ENCODE data around the gene CEP72. TPM values are rescaled to one million over a fixed set of nuclear protein-coding genes. Genes with fewer than 3 reads are reported as not detected.
A peak's percentile ranks its signal among the peaks of the same experiment; 100 is the strongest.
"Not testable (repeated sequence)": the region's sequence is repeated elsewhere in the genome, so short reads cannot be mapped to it uniquely, and the experiment has no call there.

The CEP72 gene
- total RNA-seq, 2 donors from 2014 or later: 24.8 to 44.2 TPM

DNA sequence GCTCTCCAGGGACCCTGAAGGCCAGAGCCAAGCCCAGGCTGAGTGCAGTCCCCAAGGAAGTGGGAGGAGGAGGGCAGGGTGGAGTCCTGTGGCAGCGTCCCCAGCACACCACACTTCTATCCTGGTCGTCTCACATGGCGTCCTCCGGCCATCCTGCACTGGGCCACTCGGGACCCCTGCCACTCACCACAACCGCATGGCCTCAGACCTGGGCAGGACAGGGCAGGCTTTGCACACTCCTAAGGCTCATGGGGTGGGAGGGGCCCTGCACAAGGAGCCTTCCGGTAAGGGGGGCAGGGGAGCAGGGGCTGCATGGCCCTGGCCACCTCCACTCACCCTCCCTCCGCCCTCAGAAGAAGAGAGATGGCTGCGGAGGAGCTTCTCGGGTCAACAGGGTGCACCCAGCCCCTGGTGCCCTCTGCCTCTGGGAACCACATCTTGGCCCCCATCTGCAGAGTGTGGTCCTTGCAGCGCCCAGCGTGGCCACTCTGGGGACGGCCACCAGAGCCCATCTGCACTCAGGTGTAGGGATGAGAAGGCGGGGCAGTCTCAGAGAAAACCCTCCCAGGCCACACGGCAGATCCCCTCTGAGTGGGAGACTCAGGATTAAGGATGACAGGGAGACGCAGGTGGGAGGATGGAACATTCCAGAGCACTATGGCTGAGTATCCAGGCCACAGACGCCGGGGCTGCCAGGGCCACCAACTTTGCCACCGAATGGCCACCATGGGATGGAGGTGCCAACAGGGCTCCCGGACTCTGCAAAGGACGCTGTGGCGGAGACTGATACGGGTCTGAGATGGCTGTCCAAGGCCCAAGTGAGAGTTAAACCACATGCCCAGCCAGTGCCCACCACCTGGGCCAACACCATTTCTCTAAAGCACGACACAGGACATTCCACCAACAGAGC lies 73.4 kb downstream of the CEP72 start:
- ATAC-seq (no peak), DNase-seq (ENCODE audit: low spot score in 2 of 2) (peak in 1 of 2 donors; percentile 33)
- Mint-ChIP-seq H3K27ac (no peak overlapping the region), H3K36me3 (no peaks in the 10 kb centered on the region), H3K9me3 (no peaks in the 10 kb centered on the region)

DNA sequence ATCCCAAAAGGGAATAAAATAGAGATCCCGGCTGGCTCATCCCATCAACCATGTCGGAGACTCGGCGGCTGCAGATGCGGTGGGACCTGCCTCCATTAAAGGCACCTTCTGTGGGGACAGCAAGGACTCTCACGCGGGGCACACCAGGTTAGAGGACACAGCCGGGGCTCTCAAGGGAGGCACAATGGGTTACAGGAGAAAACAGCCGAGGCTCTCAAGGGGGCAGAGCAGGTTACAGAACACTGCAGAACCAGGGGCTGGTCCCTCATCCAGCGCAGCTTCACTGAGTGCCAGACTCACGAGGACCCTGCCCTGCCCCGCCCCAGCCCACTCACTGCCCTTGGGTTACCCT lies 74.0 kb downstream of the CEP72 start:
- not testable (repeated sequence) for ATAC-seq; H3K36me3 Mint-ChIP-seq; H3K9me3 Mint-ChIP-seq; DNase-seq (ENCODE audit: low spot score in 2 of 2); H3K27ac Mint-ChIP-seq

DNA sequence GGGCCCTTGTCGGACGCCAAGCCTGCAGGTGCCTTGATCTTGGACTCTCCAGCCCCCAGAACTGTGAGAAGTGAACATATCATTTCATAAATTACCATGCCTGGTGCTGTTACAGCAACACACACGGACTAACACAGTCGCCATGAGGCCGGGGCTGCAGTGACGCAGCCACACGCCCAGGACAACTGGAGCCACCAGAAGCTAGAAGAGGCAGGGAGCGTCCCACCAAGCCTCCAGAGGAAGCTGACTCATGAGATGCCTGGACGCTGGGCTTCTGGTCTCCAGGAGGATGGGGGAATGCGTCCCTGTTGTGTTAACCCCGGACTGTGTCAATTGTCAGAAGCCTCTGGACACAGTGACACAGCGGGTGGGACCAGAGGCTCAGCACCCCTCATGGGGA lies 74.8 kb downstream of the CEP72 start:
- not testable (repeated sequence) for H3K27ac Mint-ChIP-seq; H3K36me3 Mint-ChIP-seq; DNase-seq (ENCODE audit: low spot score in 2 of 2); H3K9me3 Mint-ChIP-seq; ATAC-seq

DNA sequence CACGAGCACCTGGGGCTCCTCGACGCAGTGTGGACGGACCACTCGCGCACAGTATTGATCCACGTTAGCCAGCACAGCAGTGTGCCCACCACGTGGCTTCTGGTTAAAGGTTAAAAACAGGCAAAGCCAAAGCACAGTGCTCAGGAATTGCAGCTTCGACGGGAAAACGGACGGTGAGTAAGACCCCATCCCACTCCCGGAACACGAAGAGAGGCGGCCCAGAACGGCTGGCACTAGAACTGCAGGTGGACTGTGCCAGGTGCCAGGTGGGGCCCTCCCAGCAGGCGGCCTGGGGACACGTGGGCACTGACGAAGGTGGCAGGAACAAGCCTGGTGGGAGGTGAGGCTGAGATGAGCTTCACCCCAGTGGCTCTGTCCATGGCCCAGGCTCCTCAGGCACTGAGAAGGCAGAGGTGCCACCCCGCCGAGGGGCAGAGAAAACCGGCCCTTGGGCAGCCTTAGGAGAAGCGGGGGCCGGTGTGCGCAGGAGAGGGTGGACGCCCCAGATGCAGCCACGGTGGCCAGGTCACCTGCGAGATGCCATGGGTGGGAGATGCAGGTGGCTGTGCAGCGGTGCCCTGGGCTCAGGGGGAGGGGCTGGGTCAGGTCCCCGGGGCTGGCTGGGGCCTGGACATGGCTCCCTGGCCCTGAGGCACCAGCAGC lies 76.3 kb downstream of the CEP72 start:
- not testable (repeated sequence) for H3K27ac Mint-ChIP-seq; ATAC-seq; H3K36me3 Mint-ChIP-seq; DNase-seq (ENCODE audit: low spot score in 2 of 2); H3K9me3 Mint-ChIP-seq

DNA sequence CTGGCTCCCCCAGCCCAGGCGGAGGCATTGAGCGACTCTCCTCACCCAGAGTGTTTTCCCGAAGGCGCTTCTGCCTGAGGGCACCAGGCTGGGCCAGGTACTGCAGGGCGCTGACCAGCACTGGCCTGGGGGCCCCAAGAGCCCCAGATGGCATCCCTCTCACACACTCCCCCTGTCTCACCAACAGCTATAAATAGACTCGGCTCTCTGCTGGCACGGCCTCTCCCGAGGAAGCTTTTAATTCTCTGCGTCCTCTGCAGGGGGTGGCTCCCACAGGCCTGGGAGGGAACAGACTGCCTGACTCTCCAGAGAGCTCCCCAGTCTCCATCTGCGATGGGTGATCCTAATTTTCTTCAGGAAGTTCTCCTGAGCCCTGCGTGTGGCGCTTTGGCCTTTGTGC lies 78.2 kb downstream of the CEP72 start:
- H3K27ac Mint-ChIP-seq; ATAC-seq; H3K36me3 Mint-ChIP-seq; H3K9me3 Mint-ChIP-seq; DNase-seq (ENCODE audit: low spot score in 2 of 2): not testable (repeated sequence)

DNA sequence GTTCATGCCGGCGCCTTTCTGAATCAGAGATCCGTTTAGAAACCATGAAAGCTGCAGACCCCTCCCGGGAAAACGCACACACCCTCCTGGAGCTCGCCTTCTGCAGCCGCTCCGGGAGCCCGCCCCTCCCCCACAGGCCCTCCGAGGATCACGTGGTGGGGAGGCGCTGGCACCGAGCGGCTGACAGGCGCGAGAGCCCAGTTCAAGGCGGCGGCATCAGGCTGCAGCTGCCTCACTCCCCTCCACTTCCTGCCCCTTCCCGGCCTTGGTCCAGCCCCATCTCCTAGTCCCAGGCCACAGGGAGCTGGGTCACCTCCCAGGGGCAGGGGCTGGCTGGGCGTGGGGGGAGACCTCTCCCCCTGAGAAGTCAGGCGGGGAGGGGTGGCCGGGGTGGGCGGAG lies 78.9 kb downstream of the CEP72 start:
- not testable (repeated sequence) for H3K36me3 Mint-ChIP-seq; H3K9me3 Mint-ChIP-seq; DNase-seq (ENCODE audit: low spot score in 2 of 2); H3K27ac Mint-ChIP-seq; ATAC-seq

DNA sequence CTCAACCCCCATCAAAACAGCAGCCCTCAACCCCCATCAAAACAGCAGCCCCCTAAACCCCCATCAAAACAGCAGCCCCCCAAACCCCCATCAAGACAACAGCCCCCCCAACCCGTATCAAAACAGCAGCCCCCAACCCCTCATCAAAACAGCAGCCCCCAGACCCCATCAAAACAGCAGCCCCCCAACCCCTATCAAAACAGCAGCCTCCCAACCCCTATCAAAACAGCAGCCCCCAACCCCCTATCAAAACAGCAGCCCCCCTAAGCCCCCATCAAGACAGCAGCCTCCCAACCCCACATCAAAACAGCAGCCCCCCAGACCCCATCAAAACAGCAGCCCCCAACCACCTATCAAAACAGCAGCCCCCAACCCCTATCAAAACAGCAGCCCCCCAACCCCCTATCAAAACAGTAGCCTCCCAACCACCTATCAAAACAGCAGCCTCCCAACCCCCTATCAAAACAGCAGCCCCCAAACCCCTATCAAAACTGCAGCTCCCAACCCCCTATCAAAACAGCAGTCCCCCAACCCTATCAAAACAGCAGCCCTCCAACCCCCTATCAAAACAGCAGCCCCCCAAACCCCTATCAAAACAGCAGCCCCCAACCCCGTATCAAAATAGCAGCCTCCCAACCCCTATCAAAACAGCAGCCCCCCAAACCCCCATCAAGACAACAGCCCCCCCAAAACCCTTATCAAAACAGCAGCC lies 79.8 kb downstream of the CEP72 start:
- H3K9me3 Mint-ChIP-seq: no peaks in the 10 kb centered on the region
- no peak overlapping the region for H3K27ac Mint-ChIP-seq
- ATAC-seq (no peak), DNase-seq (ENCODE audit: low spot score in 2 of 2) (no peak)
- H3K36me3 Mint-ChIP-seq: no peaks in the 10 kb centered on the region

DNA sequence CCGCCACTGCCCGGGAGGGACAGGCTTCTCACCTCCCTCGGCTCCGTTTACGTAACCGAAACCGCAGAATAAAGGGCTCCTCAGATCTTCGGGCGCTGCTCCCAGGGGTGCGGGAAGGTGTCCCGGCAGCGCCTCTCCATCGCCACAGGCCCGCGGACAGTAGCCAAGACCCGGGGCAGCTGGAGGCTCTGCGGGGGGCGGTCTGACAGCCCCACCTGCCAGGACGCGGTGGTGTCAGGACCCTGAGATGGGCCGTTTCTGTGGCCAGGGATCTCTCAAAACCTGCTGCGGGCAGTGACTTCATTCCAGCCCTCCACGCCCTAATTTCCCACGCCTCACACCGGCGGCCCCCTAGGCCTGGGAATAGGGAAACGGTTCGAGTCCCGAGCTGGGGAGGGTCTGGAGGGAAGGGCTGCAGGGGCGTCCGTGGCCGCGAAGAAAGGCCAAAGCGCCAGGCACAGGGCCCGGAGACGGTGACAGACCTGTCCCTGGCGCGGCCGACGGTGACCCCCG lies 80.4 kb downstream of the CEP72 start:
- H3K27ac Mint-ChIP-seq; H3K36me3 Mint-ChIP-seq; DNase-seq (ENCODE audit: low spot score in 2 of 2); H3K9me3 Mint-ChIP-seq: not testable (repeated sequence)
- ATAC-seq: peak; percentile 8 to 11

DNA sequence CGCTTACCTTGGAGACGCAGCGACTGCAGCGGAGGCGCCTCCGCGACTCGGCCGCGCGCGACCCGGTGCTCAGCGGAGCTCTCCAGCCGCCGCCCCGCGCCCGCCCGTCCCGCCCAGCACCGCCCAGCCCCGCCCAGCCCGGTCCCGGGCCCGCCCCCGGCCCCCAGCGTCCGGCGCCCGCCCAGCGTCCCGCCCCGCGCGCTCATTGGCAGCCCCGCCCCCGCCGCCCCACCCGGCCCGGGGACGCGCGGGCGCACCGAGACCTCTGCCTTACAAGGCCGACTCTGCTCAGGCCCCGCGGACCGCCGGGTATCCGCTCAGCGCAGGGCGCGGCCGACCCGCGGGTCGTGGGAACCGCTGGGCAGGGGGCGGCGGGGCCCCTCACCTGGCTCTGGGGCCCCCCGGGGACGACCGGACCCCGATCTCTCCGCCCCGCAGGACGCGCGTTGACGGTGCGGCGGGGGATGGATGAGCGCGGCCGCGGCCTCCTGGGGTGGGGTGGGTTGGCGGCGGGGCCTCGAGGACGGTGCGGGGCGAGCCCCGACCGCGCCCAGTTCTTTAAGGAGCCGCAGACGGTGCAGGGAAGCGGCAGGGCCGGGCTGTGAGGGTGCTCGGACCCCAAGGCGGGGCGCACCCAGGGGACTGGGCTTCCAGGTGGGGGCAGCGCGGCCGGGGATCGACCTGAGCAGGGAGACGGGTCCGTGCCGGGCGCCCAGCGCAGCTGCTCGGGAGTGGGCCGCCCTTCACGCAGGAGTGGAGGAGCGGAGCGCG lies 81.3 kb downstream of the CEP72 start, which contains the start of gene TPPP:
TPPP (minus strand) TSS at position 82 of the 771 bp plus-strand sequence. CDS start 15,292 bp downstream, outside the sequence.
- peak; percentile 86 to 91 for ATAC-seq
- H3K9me3 Mint-ChIP-seq, H3K27ac Mint-ChIP-seq, H3K36me3 Mint-ChIP-seq: not testable (repeated sequence)
- peak in 1 of 2 donors; percentile 72 for DNase-seq (ENCODE audit: low spot score in 2 of 2)

DNA sequence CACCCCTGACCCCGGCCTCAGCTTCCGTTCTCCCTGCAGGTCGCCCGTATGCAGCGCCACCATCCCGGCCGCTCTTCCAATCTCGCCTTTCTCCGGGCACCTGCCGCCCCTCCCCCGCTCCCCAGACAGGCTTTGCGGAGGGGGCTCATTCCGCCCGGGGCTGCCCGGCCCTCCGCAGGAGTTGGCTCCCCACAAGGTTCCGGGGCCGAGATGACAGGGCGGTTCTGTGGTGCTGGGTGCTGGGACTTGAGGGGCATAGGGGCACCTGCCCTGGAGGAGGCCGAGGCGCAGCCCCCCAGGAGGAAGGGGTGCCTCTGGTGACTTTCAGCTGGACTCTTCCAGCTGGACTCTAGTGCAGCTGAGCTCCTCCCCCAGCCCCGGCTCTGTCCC lies 81.9 kb downstream of the CEP72 start:
- not testable (repeated sequence) for ATAC-seq; H3K9me3 Mint-ChIP-seq; H3K27ac Mint-ChIP-seq; DNase-seq (ENCODE audit: low spot score in 2 of 2); H3K36me3 Mint-ChIP-seq

DNA sequence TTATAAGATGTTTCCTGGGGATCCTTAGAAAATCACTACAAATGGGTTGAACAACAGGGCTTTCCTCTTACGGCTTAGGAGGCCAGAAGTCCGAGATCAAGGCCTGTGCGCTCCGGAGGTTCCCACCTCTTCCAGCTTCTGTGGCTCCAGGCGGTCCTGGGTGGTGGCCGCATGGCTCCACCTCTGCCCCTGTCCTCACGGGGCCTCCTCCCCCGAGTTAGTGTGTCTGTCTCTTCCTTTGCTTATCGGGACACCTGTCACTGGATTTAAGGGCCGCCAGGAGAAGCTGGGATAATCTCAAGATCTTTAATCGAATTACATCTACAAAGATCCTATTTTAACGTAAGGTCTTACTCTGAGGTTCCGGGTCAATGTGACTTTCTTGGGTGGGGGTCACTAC lies 83.3 kb downstream of the CEP72 start:
- DNase-seq (ENCODE audit: low spot score in 2 of 2); ATAC-seq; H3K27ac Mint-ChIP-seq; H3K36me3 Mint-ChIP-seq; H3K9me3 Mint-ChIP-seq: not testable (repeated sequence)

DNA sequence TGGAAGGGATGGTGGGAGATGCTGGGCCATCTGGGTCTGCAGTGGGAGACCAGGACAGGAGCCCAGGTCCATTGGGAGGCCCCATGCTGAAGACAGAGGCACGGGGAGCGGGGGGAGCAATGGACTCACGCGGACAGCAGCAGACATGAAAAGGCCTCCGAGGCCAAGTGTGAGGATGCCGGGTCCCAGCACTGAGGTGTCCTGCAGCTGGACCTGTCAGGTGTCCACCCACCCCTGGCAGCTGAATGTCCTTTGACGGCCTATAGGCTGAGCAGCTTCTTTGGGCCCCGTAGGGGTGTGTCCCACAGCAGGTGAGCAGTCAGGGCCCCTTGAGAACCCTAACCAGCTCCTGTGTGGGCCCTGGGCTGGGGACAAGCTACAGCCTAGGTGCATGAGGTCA lies 84.1 kb downstream of the CEP72 start:
- not testable (repeated sequence) for H3K36me3 Mint-ChIP-seq; ATAC-seq; H3K9me3 Mint-ChIP-seq; DNase-seq (ENCODE audit: low spot score in 2 of 2); H3K27ac Mint-ChIP-seq

DNA sequence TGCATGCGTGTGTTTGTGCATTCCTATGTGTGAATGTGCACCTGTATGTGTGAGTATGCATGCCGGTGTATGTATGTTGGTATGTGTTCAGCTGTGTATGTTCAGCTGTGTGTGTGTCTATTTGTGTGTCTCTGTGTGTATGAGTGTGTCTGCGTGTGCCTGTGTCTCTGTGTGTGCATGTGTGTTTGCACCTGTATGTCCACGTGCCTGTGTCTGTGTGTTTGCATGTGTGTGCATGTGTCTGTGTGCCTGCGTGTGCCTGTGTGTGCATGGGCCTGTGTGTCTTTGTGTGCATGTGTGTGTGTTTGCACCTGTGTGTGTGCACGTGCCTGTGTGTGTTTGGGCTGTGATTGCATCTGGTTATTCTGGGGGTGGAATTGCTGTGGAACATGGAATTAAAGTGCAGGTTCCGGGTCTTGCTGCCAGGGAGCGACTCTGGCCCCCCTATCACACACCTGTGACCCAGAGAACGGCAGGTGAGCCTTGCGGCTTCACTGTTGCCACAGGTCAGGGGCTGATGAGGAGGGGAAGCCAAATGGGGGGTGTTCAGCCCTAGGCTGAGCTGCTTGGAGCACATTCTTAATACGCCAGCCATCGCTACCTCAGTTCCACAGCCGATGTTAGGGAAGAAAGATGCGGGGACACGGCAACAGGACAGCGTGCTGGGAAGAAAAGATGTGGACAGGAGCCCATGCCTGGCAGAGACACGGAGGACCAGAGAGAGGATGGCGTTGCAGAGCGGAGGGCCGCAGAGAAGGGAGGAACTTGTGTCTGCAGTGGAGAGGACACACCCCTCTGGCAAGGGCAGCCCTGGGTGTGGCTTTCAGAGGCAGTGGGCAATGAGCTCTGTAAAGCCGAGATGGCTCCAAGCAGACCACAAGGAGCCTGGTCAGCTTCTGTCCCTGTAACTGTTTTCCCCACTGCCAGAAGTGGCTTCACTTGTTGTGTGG lies 84.9 kb downstream of the CEP72 start:
- H3K36me3 Mint-ChIP-seq; H3K9me3 Mint-ChIP-seq; DNase-seq (ENCODE audit: low spot score in 2 of 2); ATAC-seq; H3K27ac Mint-ChIP-seq: not testable (repeated sequence)

All from activated naive CD4-positive, alpha-beta T cell treated with anti-CD3 and anti-CD28 coated beads, Interleukin-2, amount 50 U/mL, for 72 hours (primary cell).